ENCODE measurements around the gene ME1. TPM values are rescaled to one million over a fixed set of nuclear protein-coding genes. Genes with fewer than 3 reads are reported as not detected.

The ME1 gene
- total RNA-seq, 1 donor, result 27.9 TPM

- Histone ChIP-seq H3K9me3 (ENCODE audit: low read depth, low read length) (no peaks in the 10 kb centered on the region), H3K79me2 (ENCODE audit: insufficient read depth, low read length) (no peaks in the 10 kb centered on the region), H3K36me3 (ENCODE audit: insufficient read depth, low read length) (no peaks in the 10 kb centered on the region), H3K4me3 (ENCODE audit: insufficient read depth, low read length) (no peak overlapping the region), H4K20me1 (ENCODE audit: insufficient read depth, low read length) (no peaks in the 10 kb centered on the region), H3K4me2 (ENCODE audit: insufficient read depth, low read length) (no peak overlapping the region), H3K4me1 (ENCODE audit: insufficient read depth, low read length) (peaks cover 11% of the 10 kb centered on the region), H3K27ac (ENCODE audit: low read depth, low read length) (no peak overlapping the region), H2AFZ (ENCODE audit: low read length) (peak overlapping the region; percentile 31), H3K27me3 (ENCODE audit: insufficient read depth, low read length) (no peaks in the 10 kb centered on the region)
- DNase-seq (ENCODE audit: insufficient read length, low spot score, missing footprints), result no peak
- TF ChIP-seq CTCF (IDR thresholded peaks at IDR 0.05; ENCODE audit: extremely low read depth, low read depth, low read length), result no peak
Measured at GRCh38 chr6:83310046-83310445, 120.8 kb downstream of the ME1 start.

GRCh38 chr6:83309344-83309743, 121.5 kb downstream of the ME1 start:
- Histone ChIP-seq H3K4me1 (ENCODE audit: insufficient read depth, low read length) (peaks cover 11% of the 10 kb centered on the region), H4K20me1 (ENCODE audit: insufficient read depth, low read length) (no peaks in the 10 kb centered on the region), H3K27me3 (ENCODE audit: insufficient read depth, low read length) (no peaks in the 10 kb centered on the region), H3K27ac (ENCODE audit: low read depth, low read length) (no peak overlapping the region), H3K79me2 (ENCODE audit: insufficient read depth, low read length) (no peaks in the 10 kb centered on the region), H3K9me3 (ENCODE audit: low read depth, low read length) (no peaks in the 10 kb centered on the region), H3K4me2 (ENCODE audit: insufficient read depth, low read length) (no peak overlapping the region), H3K36me3 (ENCODE audit: insufficient read depth, low read length) (no peaks in the 10 kb centered on the region), H2AFZ (ENCODE audit: low read length) (peak overlapping the region; percentile 46), H3K4me3 (ENCODE audit: insufficient read depth, low read length) (no peak overlapping the region)
- DNase-seq (ENCODE audit: insufficient read length, low spot score, missing footprints), result no peak
- TF ChIP-seq CTCF (IDR thresholded peaks at IDR 0.05; ENCODE audit: extremely low read depth, low read depth, low read length), result no peak

GRCh38 chr6:83308833-83309232, 122.0 kb downstream of the ME1 start:
- H4K20me1 ChIP-seq (ENCODE audit: insufficient read depth, low read length), result no peaks in the 10 kb centered on the region
- H3K9me3 ChIP-seq (ENCODE audit: low read depth, low read length), result no peaks in the 10 kb centered on the region
- H3K27ac ChIP-seq (ENCODE audit: low read depth, low read length), result no peak overlapping the region
- H3K4me2 ChIP-seq (ENCODE audit: insufficient read depth, low read length), result no peak overlapping the region
- H3K4me1 ChIP-seq (ENCODE audit: insufficient read depth, low read length), result peaks cover 11% of the 10 kb centered on the region
- DNase-seq (ENCODE audit: insufficient read length, low spot score, missing footprints), result no peak
- H3K4me3 ChIP-seq (ENCODE audit: insufficient read depth, low read length), result no peak overlapping the region
- H3K79me2 ChIP-seq (ENCODE audit: insufficient read depth, low read length), result no peaks in the 10 kb centered on the region
- no peak for TF ChIP-seq CTCF (IDR thresholded peaks at IDR 0.05; ENCODE audit: extremely low read depth, low read depth, low read length)
- H3K27me3 ChIP-seq (ENCODE audit: insufficient read depth, low read length), result no peaks in the 10 kb centered on the region
- no peaks in the 10 kb centered on the region for H3K36me3 ChIP-seq (ENCODE audit: insufficient read depth, low read length)
- H2AFZ ChIP-seq (ENCODE audit: low read length), result no peak overlapping the region

- no peak overlapping the region for H2AFZ ChIP-seq (ENCODE audit: low read length)
- TF ChIP-seq CTCF (IDR thresholded peaks at IDR 0.05; ENCODE audit: extremely low read depth, low read depth, low read length), result no peak
- H3K4me3 ChIP-seq (ENCODE audit: insufficient read depth, low read length), result no peak overlapping the region
- no peaks in the 10 kb centered on the region for H3K36me3 ChIP-seq (ENCODE audit: insufficient read depth, low read length)
- no peaks in the 10 kb centered on the region for H4K20me1 ChIP-seq (ENCODE audit: insufficient read depth, low read length)
- no peak overlapping the region for H3K27ac ChIP-seq (ENCODE audit: low read depth, low read length)
- H3K79me2 ChIP-seq (ENCODE audit: insufficient read depth, low read length), result no peaks in the 10 kb centered on the region
- H3K27me3 ChIP-seq (ENCODE audit: insufficient read depth, low read length), result no peaks in the 10 kb centered on the region
- no peaks in the 10 kb centered on the region for H3K9me3 ChIP-seq (ENCODE audit: low read depth, low read length)
- peaks cover 11% of the 10 kb centered on the region for H3K4me1 ChIP-seq (ENCODE audit: insufficient read depth, low read length)
- no peak overlapping the region for H3K4me2 ChIP-seq (ENCODE audit: insufficient read depth, low read length)
- DNase-seq (ENCODE audit: insufficient read length, low spot score, missing footprints), result no peak
Measured at GRCh38 chr6:83307849-83308248, 123.0 kb downstream of the ME1 start.

All from osteoblast (primary cell).